Fibroblast of skin of right quadriceps (primary cell): Measurements from ENCODE around the gene BCL2L1.
"Not testable (repeated sequence)": the region's sequence is repeated elsewhere in the genome, so short reads cannot be mapped to it uniquely, and the experiment has no call there.

Experiments used
- DNase-seq: peaks from one replicate; pipeline ENCODE4 v3.0.0-alpha.2; 2013

BCL2L1 gene

DNA sequence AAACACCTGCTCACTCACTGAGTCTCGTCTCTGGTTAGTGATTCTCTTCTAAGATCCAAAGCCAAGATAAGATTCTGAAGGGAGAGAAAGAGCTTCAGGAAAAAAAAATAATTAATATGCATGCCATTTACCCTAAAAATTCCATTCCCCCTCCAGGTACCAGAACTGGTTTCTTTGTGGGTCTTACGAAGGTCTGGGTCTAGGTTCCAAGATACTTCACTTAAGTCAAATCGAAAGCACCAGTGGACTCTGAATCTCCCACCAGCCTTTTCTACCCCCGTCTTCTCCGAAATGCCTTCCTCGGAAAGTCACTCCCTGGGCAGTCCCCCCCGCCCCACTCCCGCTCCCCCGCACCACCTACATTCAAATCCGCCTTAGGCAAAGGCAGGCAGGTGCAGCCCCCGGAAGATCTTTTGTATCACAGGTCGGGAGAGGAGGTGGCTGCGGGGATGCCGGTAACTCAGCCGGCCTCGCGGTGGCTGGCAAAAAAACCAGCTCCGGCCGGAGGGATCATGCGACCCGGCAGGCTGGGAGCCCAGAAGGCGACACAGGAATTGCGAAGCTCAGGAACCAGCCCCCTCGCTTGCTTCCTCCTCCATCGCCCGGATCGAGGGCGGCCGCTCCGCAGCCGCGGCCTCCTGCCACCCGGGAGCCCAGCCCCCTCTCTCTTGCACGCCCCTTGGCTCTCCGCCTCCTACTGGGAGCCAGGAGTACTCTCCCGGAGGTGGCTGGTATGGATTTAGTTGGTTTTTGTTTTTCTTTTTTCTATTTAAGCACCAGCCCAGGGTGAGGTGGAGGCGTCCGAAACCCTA lies at the start of gene BCL2L1:
Gene BCL2L1 (minus strand): TSS at position 612 of the 812 bp plus-strand sequence. CDS start 650 bp downstream, outside the sequence.
- DNase-seq, result peak; percentile 85

DNA sequence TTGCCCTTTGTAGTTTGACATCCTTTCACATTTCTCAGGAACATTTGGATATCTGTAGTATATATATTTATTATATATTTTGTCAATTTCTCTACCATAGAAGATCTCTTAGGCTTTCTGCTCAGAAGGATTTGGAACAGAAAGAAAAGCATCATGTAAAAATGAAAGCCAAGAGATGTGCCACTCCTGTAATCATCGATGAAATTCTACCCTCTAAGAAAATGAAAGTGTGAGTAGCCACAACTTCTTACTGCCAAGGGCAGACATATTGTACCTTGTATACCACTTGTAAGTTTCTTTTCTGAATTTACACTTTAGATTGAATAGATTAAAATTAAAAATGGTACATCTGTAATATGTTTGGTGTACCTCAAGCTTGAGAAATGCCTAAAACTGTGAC lies 47.6 kb upstream of the BCL2L1 start:
- no peak for DNase-seq

DNA sequence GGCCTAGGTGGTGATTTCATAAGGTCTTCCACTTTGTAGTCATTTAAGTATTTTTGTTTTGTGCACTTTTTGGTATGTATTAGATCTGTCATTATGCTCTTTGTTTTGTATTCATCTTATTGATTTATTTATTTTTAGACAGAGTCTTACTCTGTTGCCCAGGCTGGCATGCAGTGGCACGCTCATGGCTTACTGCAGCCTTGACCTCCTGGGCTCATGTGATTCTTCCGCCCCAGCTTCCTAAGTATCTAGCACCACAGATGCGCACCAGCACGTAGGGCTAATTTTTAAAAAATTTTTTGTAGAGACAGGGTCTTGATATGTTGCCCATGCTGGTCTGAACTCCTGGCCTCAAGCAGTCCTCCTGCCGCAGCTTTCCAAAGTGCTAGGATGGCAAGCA lies 47.0 kb upstream of the BCL2L1 start:
- no peak for DNase-seq

DNA sequence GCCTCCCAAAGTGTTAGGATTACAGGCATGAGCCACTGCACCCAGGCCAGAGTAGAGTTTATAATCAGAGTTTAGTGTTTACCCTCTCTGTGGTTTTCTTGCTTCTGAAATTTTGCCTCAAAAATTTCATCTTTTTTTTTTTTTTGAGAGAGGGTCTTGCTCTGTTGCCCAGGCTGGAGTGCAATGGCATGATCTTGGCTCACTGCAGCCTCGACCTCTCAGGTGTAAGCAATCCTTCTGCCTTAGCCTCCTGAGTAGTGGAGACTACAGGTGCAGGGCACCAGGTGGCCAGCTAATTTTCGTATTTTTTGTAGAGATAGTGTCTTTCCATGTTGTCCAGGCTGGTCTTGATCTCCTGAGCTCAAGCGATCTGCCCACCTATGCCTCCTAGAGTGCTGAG lies 45.1 kb upstream of the BCL2L1 start:
- DNase-seq, result no peak

DNA sequence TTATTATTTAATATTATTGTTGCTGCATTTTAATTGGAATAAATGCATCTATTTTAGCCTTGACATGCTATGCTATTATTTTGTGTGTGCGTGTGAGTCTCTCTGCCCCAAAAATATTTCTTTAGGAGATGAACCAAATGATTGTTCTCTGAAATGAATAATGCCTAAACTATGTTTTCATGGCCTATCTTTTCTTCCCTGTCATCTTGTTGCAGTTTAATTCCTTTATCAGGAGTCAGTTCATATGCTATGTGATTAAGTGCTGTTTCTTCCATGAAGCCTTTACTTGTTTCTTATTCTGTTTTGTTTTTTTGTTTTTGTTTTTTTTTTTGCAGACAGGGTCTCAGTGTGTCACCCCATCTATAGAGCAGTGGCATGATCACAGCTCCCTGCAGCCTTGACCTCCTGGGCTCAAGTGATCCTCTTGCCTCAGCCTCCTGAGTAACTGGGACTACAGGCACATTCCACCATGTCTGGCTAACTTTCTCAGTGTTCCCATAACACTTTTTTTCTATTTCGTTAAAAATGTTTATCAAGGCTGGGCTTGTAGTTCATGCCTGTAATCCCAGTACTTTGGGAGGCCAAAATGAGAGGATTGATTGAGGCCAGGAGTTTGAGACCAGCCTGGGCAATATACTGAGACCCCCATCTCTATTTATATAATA lies 42.1 kb upstream of the BCL2L1 start:
- DNase-seq, result peak; percentile 26

DNA sequence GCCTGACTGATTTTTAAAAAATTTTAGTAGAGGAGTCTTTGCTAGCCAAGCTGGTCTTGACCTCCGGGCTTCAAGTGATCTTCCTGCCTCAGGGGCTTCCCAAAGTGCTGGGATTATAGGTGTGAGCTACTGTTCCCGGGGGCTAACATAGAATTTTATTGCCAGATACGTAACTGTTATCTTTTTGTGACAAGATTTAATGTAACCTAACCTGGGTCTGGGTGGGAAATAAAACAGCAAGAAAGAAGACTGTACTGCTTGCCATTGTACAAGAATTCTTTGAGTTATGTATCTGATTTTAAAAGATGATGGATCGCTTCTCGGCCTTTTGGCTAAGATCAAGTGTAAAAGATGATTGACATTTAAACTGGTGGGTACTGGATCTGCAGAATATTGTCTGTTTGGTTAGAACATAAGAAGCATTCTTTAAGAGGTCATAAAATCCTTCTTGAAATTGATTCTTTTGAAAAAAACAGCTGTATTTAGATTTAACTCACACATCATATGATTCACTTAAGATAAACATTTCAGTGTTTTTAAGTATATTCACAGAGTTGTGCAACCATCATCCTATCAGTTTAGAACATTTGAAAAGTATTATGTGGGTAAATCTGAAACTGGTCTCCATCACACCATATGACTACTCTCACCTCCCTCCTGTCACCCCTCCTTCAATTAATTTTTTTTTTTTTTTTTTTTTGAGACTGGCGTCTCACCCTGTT lies 38.0 kb upstream of the BCL2L1 start:
- peak; percentile 36 for DNase-seq

DNA sequence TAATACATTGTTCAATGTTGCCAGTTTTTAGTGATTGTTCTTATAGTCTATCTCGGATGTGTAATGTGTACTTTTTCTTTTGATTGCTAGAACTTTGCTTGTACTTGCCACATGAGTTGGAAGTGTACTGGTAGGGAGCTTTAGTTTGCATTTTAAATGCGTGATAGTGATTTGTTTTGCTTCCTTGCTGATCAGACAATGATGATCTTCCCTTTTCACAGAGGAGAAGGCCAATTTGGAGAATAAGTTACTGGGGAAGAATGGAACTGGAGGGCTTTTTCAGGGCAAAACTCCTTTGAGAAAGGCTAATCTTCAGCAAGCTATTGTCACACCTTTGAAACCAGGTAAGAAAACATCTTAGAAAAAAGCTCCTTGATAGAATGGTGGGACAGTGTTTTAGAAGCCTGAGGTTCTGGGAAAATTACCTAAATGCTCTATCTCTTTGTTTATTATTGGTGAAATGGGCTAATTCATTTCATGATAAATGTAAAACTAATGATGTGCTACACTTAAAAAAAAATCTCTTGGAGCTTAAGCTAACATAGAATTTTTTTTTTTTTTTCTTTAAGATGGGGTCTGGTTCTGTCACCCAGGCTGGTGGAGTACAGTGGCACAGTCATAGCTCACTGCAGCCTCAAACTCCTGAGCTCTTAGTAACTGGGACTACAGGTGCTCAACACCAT lies 37.3 kb upstream of the BCL2L1 start:
- no peak for DNase-seq

DNA sequence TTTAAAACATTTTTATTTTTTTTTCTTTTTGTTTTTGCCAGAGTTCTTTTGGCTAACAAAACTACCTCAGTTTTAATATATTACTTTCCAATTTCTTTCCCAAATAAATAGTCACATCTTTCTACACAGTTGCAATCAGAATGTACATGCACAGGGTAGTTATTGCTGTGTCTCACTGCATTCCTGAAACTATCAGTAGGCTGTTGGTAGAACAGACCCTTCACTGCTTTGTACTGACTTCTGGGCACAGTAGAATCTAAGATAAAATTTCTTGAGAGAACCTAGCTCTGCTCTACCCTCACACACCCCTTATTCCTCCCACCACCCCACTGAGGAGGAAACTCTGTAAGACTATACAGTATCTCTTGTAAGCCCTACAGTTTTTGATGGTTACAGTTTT lies 36.3 kb upstream of the BCL2L1 start:
- DNase-seq, result no peak

DNA sequence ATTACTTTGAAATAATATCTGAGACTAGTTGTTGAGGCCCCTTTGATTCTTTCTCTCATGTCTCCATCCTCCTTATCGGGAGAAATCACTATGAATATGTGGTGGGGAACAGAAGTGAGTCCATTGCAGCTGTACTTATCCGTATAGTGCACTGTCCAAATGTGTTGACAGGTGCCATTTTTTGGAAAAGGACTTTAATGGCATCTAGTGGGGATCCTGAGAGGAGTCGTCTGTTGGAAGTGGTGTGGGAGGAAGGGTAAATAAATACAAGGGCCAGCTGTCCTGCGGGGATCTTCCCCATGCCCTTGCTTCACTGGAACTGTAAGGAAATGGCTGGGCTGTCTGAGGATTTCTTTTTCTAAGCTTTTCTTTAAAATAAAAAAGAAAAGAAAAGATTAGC lies 35.9 kb upstream of the BCL2L1 start:
- no peak for DNase-seq

DNA sequence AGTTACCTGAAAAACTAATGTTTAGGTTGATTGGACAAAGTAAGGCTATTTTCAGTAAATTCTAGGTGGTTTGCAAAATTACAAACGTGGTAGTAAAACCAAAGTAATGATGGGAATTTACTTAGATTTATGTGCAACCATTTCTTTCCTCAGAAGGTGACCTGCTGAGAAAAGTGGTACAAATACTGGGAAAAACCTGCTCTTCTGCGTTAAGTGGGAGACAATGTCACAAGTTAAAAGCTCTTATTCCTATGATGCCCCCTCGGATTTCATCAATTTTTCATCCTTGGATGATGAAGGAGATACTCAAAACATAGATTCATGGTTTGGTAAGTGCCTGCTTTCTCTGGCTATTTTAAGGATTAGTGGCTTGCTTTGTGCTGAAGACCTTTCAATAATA lies 34.6 kb upstream of the BCL2L1 start:
- DNase-seq, result no peak

DNA sequence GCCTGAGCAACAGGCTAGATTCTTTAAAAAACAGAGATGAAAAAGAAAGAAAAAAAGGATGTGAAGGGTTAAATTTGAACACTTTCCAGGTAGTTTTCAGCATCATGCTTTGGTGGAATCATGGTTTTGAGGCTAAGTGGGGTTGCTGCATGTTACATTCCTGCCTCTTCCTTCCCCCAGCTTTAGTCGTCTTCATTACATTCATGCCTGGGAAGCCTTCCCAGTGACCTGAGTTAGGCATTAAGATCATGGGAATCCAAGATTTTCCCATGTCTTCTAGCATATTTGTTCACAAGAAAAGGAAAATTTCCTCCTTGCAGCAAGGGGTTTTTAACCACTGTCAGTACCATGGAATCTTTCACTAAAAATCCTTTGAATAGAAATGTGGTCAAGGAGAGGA lies 28.5 kb upstream of the BCL2L1 start:
- DNase-seq, result peak; percentile 89

DNA sequence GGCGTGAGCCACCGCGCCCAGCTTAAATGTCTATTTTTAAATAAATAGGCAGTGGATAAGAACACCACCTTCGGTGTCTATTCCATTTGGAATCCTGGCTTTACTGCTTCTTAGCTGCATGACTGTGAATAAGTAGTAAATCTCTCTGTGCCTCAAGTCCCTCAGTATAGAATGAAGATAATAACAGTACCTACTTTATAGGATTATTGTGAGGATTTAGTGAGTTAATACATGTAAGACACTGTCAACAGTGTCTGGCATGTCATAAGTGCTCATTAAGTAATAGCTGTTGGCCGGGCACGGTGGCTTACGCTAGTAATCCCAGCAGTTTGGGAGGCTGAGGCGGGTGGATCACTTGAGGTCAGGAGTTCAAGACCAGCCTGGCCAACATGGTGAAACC lies 26.6 kb upstream of the BCL2L1 start:
- DNase-seq, result no peak

DNA sequence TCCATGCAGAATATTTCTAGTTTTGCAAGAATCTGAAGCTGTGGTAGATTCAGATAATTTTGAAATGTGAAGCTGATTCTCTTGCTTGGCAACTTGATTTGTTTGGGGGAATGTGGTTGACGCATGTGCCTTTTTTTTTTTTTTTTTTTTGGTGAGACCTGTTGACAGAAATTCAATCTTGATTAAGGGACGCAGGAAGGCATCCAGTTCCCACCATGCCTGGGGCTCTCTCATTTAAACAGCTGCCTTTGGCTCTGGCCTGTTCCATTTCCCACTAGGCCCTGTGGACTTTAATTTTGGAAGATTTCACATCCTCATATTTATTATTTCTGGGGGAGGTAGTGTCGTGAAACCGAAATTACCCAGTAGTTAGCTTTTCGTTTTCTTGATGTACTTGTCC lies 25.0 kb upstream of the BCL2L1 start:
- DNase-seq, result peak; percentile 50

DNA sequence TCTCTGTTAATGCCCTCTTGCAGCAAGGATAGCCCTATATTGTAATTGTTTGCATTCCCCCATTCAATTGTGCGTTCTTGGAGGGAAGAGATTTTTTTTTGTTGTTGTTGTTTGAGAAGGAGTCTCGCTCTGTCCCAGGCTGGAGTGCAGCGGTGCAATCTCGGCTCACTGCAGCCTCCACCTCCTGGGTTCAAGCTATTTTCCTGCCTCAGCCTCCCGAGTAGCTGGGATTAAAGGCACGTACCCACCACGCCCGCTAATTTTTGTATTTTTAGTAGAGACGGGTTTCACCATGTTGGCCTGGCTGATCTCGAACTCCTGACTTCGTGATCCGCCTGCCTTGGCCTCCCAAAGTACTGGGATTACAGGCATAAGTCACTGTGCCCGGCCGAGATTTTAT lies 24.4 kb upstream of the BCL2L1 start:
- DNase-seq, result not testable (repeated sequence)

DNA sequence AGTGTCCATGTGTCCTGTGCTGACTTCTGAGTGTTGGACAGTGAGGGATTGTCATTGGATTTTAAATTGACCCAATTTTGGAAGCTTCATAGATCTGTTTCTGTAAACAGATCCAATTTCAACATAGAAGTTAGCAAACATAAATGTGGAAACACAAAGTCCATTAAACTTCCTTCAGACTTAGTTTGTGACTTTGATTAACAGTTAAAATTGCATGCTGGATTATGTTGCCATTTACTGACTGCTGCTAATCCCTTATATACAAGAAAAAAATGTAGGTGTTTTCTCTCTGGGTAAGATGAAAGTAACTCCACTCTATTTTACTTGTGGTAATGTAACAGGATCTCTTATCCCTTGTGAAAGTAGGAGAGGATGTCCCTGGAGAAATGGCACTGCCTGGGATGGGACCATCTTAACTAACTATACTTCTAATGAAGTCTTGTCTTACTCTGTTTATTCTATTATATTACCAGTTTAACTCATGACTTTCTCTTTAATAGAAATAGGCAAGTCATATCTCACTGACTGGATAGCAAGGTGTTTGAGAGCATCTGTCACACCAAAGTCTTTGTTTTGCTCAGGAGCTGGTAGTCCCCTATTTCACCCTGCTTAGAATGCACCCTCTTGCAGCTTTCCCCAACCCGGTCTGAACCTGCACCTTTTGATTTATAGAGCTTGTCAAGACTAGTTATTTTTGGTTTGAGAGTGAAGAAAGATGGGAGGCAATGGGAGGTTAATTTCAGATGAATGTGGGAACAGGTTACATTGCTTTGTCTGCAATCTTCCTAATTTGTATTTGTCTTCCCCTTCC lies 23.6 kb upstream of the BCL2L1 start:
- DNase-seq, result no peak

DNA sequence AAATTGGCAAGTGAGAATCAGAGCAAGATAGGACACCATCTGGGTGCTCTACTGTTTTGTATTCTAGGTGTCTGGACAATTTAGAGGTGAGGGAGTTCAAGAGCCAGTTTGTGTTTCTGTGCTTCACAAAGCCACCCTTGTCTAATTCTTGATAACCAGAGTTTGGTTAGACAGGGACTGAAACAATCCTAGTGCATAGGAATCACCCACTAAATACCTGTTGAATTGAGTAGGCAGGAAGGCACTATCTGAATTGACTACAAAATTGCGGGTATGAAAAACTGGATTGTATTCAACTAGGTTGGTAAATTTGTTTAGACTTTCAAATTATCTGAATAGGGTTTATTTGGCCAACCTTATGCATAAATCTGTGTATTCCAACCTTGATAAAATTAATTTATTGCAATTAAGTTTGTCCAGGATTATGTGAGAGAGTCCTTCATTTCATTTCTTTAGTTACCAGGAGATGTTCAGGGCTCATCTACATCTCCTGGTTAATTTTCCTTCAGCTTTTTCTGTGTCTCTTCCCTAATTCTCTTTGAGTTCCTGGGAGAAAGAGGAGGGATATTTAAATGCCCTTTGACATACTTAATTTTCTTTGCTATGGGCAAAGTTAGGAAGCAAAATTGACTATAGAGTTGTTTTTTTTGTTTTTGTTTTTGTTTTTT lies 18.1 kb upstream of the BCL2L1 start:
- no peak for DNase-seq

DNA sequence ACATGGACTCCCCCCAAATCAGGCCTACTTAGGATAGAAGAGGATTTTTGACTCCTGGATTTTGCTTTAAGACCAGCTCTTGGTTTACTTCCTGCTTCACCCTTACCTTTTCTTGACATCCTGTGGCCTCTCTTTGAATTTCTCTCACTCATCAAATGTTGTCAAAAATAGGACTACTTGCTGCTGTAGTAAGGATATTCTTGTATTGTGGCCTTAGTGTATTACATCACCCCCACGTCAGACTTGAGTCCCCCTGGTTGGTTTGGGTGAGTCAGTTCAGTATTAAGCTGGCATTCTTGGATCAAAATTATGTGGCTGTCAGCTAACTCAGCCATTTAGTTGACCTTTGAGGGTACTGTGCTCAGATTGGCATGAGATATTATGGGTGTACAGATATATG lies 17.5 kb upstream of the BCL2L1 start:
- DNase-seq, result peak; percentile 49

DNA sequence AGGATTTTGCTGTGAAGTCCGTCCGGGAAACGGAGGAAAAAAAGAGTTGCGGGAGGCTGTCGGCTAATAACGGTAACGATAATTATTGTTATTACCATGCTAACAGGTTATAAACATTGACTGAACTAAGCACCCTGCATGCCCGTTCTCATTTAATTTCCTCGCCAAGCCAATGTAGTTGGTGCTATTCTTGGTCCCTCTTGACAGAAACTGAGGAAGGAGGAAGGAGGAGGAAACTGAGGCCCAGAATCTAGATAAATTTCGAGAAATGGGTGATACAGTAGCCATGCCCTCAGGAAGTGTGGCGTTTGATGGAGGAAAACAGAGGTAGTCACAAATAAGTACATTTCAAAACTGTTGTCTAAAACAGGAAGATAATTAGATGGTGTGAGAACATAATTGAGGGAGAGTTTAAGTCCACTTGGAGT lies 16.9 kb upstream of the BCL2L1 start:
- DNase-seq, result no peak

DNA sequence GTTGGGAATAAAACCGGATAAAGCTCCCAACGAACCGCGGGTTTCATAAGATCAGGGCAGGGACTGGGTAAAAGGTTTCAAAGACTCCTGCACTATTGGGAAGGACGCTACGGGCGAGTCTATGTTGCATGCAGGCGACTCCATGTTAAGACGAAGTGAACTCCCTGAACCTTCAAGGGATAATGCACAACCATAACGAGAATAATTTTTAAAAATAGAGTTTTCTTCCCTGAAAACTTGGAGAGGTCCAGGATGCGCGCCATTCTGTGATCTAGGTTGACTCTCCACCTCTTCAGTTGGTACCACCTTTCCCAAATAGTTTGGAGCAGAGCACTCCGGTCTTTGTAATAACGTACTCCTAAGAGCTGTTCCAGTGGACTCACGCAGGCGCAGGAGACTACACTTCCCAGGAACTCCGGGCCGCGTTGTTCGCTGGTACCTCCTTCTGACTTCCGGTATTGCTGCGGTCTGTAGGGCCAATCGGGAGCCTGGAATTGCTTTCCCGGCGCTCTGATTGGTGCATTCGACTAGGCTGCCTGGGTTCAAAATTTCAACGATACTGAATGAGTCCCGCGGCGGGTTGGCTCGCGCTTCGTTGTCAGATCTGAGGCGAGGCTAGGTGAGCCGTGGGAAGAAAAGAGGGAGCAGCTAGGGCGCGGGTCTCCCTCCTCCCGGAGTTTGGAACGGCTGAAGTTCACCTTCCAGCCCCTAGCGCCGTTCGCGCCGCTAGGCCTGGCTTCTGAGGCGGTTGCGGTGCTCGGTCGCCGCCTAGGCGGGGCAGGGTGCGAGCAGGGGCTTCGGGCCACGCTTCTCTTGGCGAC lies 16.3 kb upstream of the BCL2L1 start, which contains the start of gene TPX2:
Gene TPX2 (plus strand): TSS at position 562 of the 821 bp plus-strand sequence. CDS start 18,187 bp downstream, outside the sequence.
- peak; percentile 97 for DNase-seq

DNA sequence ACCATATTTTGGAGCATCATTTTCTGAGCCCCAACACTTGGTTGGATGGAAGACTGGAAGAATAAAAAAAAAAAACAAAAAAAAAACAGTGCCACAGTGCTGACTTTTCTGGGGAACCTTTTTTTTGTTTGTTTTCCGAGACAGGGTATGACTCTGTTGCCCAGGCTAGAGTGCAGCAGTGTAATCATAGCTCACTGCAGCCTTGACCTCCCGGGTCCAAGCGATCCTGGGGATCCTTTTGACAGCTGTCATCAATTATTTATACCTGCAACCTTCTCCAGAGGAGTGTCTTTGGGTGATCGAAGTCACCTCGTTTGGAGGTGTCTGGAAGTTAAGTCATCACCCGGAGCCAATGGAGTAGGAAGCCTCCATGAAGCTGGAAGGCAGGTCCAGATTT lies 8.7 kb upstream of the BCL2L1 start:
- DNase-seq, result no peak
